ENCODE results near the gene CPEB4. TPM values are rescaled to one million over a fixed set of nuclear protein-coding genes. Genes with fewer than 3 reads are reported as not detected.

The CPEB4 gene
- total and polyA plus RNA-seq, 2 of the 4 experiments (the other 2 are of a cell fraction): 7.8 to 22.6 TPM

DNA sequence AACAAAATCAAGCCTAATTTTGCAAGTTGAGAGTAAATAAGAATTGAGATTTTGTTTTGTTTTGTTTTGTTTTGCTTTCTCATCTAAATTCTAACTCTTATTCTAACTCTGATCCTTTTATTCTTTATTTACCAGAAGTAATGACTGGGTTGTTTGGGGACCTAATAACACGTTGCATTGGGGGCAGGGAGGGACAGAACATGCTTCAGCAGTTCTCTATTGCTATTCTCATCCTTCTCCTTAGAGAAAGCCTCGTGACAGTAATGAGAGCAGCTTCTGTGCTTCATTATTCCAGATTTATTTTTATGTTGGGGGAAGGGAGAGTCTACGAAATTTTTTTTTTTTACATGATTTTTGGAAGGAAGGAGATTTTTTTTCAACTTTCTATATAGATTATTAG, 21.1 kb downstream of the CPEB4 start:
- Histone ChIP-seq H3K4ac (ENCODE audit: low read depth, low read length) (no peak overlapping the region), H3K9me3 (ENCODE audit: control insufficient read depth, insufficient read depth, low read length) (no peaks in the 10 kb centered on the region), H2AFZ (replicated peaks; ENCODE audit: low read length, poor library complexity) (no peak overlapping the region), H3K4me3 (ENCODE audit: insufficient read depth, low read depth, low read length) (no peak overlapping the region), H4K8ac (ENCODE audit: low read depth in 2 of 2, low read length in 2 of 2) (no peak overlapping the region), H2BK120ac (ENCODE audit: low read depth, low read length) (no peak overlapping the region), H3K9ac (ENCODE audit: low read depth, low read length) (no peak overlapping the region), H3K18ac (ENCODE audit: low read depth, low read length) (no peak overlapping the region), H2BK20ac (ENCODE audit: low read depth, low read length) (no peak overlapping the region), H3K4me2 (ENCODE audit: low read depth, low read length) (no peak overlapping the region), H3K27ac (ENCODE audit: insufficient read depth, low read length) (no peak overlapping the region), H3K4me1 (ENCODE audit: control insufficient read depth, insufficient read depth, low read length) (peaks cover 3% of the 10 kb centered on the region; the same call in 1 of the 2 replicates), H2AK5ac (ENCODE audit: low read depth, low read length) (no peak overlapping the region), H4K5ac (ENCODE audit: low read depth, low read length) (no peak overlapping the region), H3K56ac (ENCODE audit: extremely low read depth, insufficient read depth, low read length) (no peak overlapping the region), H2AK9ac (replicated peaks; ENCODE audit: low read depth, low read length, poor library complexity) (no peak overlapping the region), H2BK5ac (ENCODE audit: low read depth, low read length, poor library complexity, severe bottlenecking) (no peak overlapping the region), H3K14ac (replicated peaks; ENCODE audit: low read depth, low read length) (no peak overlapping the region), H3K36me3 (ENCODE audit: control insufficient read depth, insufficient read depth, low read length) (peaks cover 5% of the 10 kb centered on the region), H2BK15ac (ENCODE audit: low read depth, low read length) (no peak overlapping the region), H3K27me3 (ENCODE audit: control insufficient read depth, insufficient read depth, low read length) (no peaks in the 10 kb centered on the region), H4K91ac (ENCODE audit: insufficient read depth, low read depth, low read length) (no peak overlapping the region), H3K23ac (ENCODE audit: low read depth, low read length) (no peak overlapping the region), H4K20me1 (ENCODE audit: insufficient read depth, low read length) (peaks cover 4% of the 10 kb centered on the region; the same call in 1 of the 2 replicates), H3K9me1 (ENCODE audit: insufficient read depth, low read length) (peaks cover 3% of the 10 kb centered on the region; the same call in 1 of the 2 replicates), H3K79me1 (ENCODE audit: low read depth in 1 of 2, low read length in 2 of 2) (peaks cover 10 to 21% of the 10 kb centered on the region in 2 experiments; a peak in 3 of 4 replicates)
- POLR2A ChIA-PET (ENCODE audit: unreplicated experiment): no interaction called here
- intact Hi-C loops (cut with micrococcal nuclease): no loop called here
- no CpG with 5 or more reads among the region's 3 CpGs for WGBS, 2 experiments (ENCODE audit: extremely low coverage in 2 of 2, insufficient read length in 1 of 2)
- CTCF ChIA-PET: interaction anchor here (1.0 kb wide), 1 partner anchor 256 kb away, joined by 3 read pairs; no protein-coding TSS in a partner anchor
- dilution Hi-C loops (cut with HindIII; ENCODE audit: low sequenced_read_pairs, unreplicated experiment): no loop called here
- ATAC-seq (ENCODE audit: low read depth) (no peak), DNase-seq (no peak)
- no TSS peak for BruUV-seq (replicated peaks)
- TF ChIP-seq SMC3 (IDR thresholded peaks at IDR 0.05; ENCODE audit: low read depth, low read length) (no peak), FOS (IDR thresholded peaks at IDR 0.05; ENCODE audit: low read depth, low read length) (no peak), MXI1 (IDR thresholded peaks at IDR 0.05; ENCODE audit: borderline replicate concordance, low read depth, low read length) (no peak), MAFK (IDR thresholded peaks at IDR 0.05; ENCODE audit: low read depth, low read length) (no peak), CHD1 (IDR thresholded peaks at IDR 0.05; ENCODE audit: low read depth, low read length) (no peak)
- in situ Hi-C loops (cut with MboI; ENCODE audit: low sequenced_read_pairs): no loop called here

Data from IMR-90 (cell line).